ENCODE data around the gene CEP295NL. TPM values are rescaled to one million over a fixed set of nuclear protein-coding genes. Genes with fewer than 3 reads are reported as not detected.

Gene CEP295NL
- total RNA-seq, 1 experiment from 2014 or later = 1.9 TPM

DNA sequence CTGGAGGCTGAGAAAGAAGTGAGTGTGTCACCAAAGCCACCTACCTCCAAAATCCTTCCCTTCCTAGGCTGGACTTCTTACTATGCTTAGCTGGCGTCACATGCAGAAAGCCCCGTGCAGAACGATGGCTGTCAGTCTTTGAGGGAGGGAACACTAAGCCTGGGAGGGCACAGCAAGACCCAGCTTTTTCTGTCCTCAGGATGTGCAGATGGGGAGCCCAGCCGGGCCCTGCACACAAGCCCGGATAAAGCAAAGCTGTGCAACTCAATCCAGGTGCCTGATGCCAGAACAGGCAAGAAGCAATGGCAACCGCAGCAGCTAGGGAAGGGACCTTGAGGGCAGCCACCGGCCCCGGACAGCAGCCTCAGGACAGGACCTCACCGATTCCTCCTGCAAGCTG, 48.5 kb downstream of the CEP295NL start:
- H4K20me1 ChIP-seq (ENCODE audit: insufficient read depth) = no peaks in the 10 kb centered on the region
- TF ChIP-seq FOSL1 (IDR thresholded peaks at IDR 0.05; ENCODE audit: low read depth) (no peak), YY1 (IDR thresholded peaks at IDR 0.05; ENCODE audit: extremely low read depth, insufficient replicate concordance, low read depth, low read length) (no peak)
- no peak for DNase-seq (ENCODE audit: low read depth, low spot score)
- ChIA-PET POLR2A (interaction anchor here (1.0 kb wide), 1 partner anchor 8 kb away, joined by 3 read pairs; no protein-coding TSS in a partner anchor), CTCF (interaction anchor here (3.0 kb wide), 1 partner anchor 11 kb away, joined by 18 read pairs; no protein-coding TSS in a partner anchor), RAD21 (ENCODE audit: low non-redundant PET in 1 of 2, low total read pairs in 2 of 2, uncharacterized antibody in 2 of 2, unreplicated experiment in 2 of 2) (no interaction called here)
- H3K4me1 ChIP-seq (ENCODE audit: control insufficient read depth in 1 of 2, insufficient read depth in 2 of 2, low read length in 2 of 2) = no peaks in the 10 kb centered on the region
- no peak overlapping the region for H3K9ac ChIP-seq (ENCODE audit: low read length)
- no peak overlapping the region for H3K4me3 ChIP-seq (replicated peaks in 1 of 2; ENCODE audit: low read depth in 1 of 2, low read length in 2 of 2)
- H3K4me2 ChIP-seq (ENCODE audit: low read length) = no peak overlapping the region
- H3K9me3 ChIP-seq (ENCODE audit: control insufficient read depth in 1 of 2, insufficient read depth in 1 of 2, low read depth in 1 of 2, low read length in 2 of 2) = no peaks in the 10 kb centered on the region
- H3K27me3 ChIP-seq (ENCODE audit: insufficient read depth, low read length) = no peaks in the 10 kb centered on the region
- 0 out of 4 replicates have a peak, but pooled peaks cover 0 to 3% of the 10 kb centered on the region in 2 experiments for H3K36me3 ChIP-seq (ENCODE audit: control insufficient read depth in 1 of 2, insufficient read depth in 2 of 2, low read length in 2 of 2)
- no peaks in the 10 kb centered on the region for H3K79me2 ChIP-seq (ENCODE audit: insufficient read depth, low read length)
- intact Hi-C loops (cut with micrococcal nuclease) = no loop called here
- no TSS peak for BruUV-seq (replicated peaks)
- no peaks in the 10 kb centered on the region for H3K9me2 ChIP-seq (ENCODE audit: insufficient read depth)
- H2AFZ ChIP-seq (ENCODE audit: low read depth, low read length, poor library complexity, severe bottlenecking) = no peak overlapping the region
- no peak overlapping the region for H3K27ac ChIP-seq (ENCODE audit: low read depth, low read length)
- ATAC-seq = no peak

DNA sequence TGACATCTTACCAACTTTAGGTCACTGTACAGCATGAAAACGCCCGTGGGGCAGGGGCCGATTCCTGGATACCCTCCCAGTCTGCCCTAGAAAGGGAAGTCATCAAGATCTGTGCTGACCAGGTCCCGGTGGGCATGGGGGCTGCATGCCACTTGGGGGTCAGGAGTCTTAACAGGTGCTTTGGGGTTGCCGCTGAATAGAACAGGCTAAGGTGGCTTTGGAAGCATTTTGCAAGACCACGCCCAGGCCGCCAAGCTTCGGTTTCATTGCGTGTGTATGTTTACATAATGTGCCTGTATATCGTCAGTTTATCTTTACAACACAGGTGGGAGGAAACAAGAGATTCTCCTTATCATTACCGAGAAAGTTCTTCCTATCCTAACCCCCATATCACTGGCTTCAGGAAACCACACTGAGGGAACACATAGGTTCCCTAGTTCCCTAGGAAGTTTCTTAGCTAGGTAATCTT, 49.0 kb downstream of the CEP295NL start:
- RAD21 ChIA-PET (ENCODE audit: low non-redundant PET in 1 of 2, low total read pairs in 2 of 2, uncharacterized antibody in 2 of 2, unreplicated experiment in 2 of 2) = no interaction called here
- Histone ChIP-seq H3K27me3 (ENCODE audit: insufficient read depth, low read length) (no peaks in the 10 kb centered on the region), H3K27ac (ENCODE audit: low read depth, low read length) (no peak overlapping the region), H2AFZ (ENCODE audit: low read depth, low read length, poor library complexity, severe bottlenecking) (no peak overlapping the region), H3K4me3 (replicated peaks in 1 of 2; ENCODE audit: low read depth in 1 of 2, low read length in 2 of 2) (no peak overlapping the region), H3K9ac (ENCODE audit: low read length) (no peak overlapping the region), H3K36me3 (ENCODE audit: control insufficient read depth in 1 of 2, insufficient read depth in 2 of 2, low read length in 2 of 2) (0 out of 4 replicates have a peak, but pooled peaks cover 0 to 3% of the 10 kb centered on the region in 2 experiments), H4K20me1 (ENCODE audit: insufficient read depth) (no peaks in the 10 kb centered on the region), H3K4me2 (ENCODE audit: low read length) (no peak overlapping the region), H3K79me2 (ENCODE audit: insufficient read depth, low read length) (no peaks in the 10 kb centered on the region), H3K9me3 (ENCODE audit: control insufficient read depth in 1 of 2, insufficient read depth in 1 of 2, low read depth in 1 of 2, low read length in 2 of 2) (no peaks in the 10 kb centered on the region), H3K9me2 (ENCODE audit: insufficient read depth) (no peaks in the 10 kb centered on the region), H3K4me1 (ENCODE audit: control insufficient read depth in 1 of 2, insufficient read depth in 2 of 2, low read length in 2 of 2) (no peaks in the 10 kb centered on the region)
- intact Hi-C loops (cut with micrococcal nuclease) = no loop called here
- ATAC-seq (no peak), DNase-seq (ENCODE audit: low read depth, low spot score) (no peak)
- POLR2A ChIA-PET = interaction anchor here (1.0 kb wide), 1 partner anchor 8 kb away, joined by 3 read pairs; no protein-coding TSS in a partner anchor
- no TSS peak for BruUV-seq (replicated peaks)
- CTCF ChIA-PET = interaction anchor here (3.0 kb wide), 1 partner anchor 12 kb away, joined by 18 read pairs; no protein-coding TSS in a partner anchor
- TF ChIP-seq CTCF (IDR thresholded peaks at IDR 0.05 in 2 of 3, conservative IDR thresholded peaks at IDR 0.05 in 1 of 3; ENCODE audit: borderline replicate concordance in 1 of 3, insufficient read depth in 1 of 3, low read depth in 2 of 3, low read length in 2 of 3) (no peak), FOSL1 (IDR thresholded peaks at IDR 0.05; ENCODE audit: low read depth) (no peak), EZH2phosphoT487 (IDR thresholded peaks at IDR 0.05; ENCODE audit: borderline replicate concordance) (no peak), POLR2A (IDR thresholded peaks at IDR 0.05; ENCODE audit: borderline replicate concordance, extremely low read depth, insufficient read depth, insufficient read length) (no peak)

Measured in HCT116 (cell line).